Measurements from ENCODE around the gene CDH23. TPM values are rescaled to one million over a fixed set of nuclear protein-coding genes. Genes with fewer than 3 reads are reported as not detected.

Gene CDH23
- polyA plus RNA-seq, 1 donor (not counting 4 experiments of a cell fraction or from before 2014, with no cell fraction given): 0.01 TPM

DNA sequence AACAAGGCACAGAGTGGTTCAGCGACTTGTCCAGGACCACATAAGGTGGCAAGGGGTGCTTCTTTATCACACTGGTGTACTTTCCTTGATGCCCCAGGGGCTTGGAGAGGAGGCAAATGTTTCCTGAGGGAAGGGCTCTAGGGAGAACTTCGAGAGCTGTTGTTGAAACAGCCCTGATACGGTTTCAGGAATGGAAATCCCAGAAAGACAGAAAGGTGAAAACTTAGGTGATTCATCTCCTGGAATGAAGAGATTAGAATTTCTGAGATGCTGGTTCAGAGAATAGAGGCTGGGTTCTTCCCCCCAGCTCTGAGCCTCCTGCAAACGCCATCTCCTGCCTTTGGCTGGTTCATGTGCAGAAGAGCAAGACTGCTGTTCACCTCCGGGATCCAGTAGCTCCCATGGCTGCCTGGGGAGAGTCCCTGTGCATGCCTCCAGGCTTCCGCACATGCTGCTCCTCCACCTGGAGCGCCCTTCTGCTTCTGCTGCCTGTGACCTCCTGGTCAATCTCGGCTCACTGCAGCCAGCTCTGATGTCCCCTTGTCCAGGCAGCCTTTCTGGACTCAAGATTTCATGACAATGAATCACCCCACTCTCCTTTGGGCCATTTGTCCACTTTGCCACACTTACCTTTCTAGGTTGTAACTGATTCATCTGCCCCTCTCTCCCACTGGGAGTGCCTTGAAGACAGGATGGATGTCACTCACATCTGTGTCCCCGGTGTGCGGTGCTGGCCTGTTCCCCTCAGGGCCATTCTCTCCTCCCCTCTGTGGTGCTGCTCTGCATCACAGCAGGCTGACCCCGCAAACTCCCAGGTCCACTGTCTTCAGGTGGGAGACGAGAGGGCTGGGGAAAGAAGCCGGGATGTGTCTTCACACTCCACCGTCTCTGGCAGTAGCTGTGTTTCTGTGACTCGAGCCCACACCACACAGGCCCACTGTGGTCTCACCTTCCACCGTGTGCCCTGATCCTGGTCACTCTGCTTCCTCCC lies 3.6 kb upstream of the CDH23 start:
- TF ChIP-seq, protein P1, sequence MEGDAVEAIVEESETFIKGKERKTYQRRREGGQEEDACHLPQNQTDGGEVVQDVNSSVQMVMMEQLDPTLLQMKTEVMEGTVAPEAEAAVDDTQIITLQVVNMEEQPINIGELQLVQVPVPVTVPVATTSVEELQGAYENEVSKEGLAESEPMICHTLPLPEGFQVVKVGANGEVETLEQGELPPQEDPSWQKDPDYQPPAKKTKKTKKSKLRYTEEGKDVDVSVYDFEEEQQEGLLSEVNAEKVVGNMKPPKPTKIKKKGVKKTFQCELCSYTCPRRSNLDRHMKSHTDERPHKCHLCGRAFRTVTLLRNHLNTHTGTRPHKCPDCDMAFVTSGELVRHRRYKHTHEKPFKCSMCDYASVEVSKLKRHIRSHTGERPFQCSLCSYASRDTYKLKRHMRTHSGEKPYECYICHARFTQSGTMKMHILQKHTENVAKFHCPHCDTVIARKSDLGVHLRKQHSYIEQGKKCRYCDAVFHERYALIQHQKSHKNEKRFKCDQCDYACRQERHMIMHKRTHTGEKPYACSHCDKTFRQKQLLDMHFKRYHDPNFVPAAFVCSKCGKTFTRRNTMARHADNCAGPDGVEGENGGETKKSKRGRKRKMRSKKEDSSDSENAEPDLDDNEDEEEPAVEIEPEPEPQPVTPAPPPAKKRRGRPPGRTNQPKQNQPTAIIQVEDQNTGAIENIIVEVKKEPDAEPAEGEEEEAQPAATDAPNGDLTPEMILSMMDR (optimal IDR thresholded peaks at IDR 0.05 in 1 of 3, IDR thresholded peaks at IDR 0.05 in 1 of 3, conservative IDR thresholded peaks at IDR 0.05 in 1 of 3; ENCODE audit: extremely low read depth in 1 of 3, insufficient read depth in 2 of 3, low read length in 3 of 3): no peak
- TF ChIP-seq EZH2 (IDR thresholded peaks at IDR 0.05; ENCODE audit: low read length): no peak
- Histone ChIP-seq H3K4me2 (ENCODE audit: control insufficient read depth, extremely low read depth, insufficient read depth, low read depth, low read length) (no peak overlapping the region), H3K36me3 (ENCODE audit: control insufficient read depth in 2 of 2, extremely low read depth in 1 of 2, insufficient read depth in 2 of 2, low read length in 2 of 2) (no peaks in the 10 kb centered on the region), H3K79me2 (ENCODE audit: control insufficient read depth, insufficient read depth, low read length) (no peaks in the 10 kb centered on the region), H3K9ac (ENCODE audit: control insufficient read depth, extremely low read depth, insufficient read depth, low read length) (no peak overlapping the region), H3K4me3 (ENCODE audit: control insufficient read depth in 2 of 3, extremely low read depth in 1 of 3, insufficient read depth in 2 of 3, low read depth in 1 of 3, low read length in 3 of 3) (no peak overlapping the region), H3K9me3 (ENCODE audit: control insufficient read depth, low read depth, low read length) (no peaks in the 10 kb centered on the region), H3K27ac (ENCODE audit: control insufficient read depth, insufficient read depth, low read length) (no peak overlapping the region), H3K27me3 (ENCODE audit: control insufficient read depth, extremely low read depth, insufficient read depth, low read length) (peaks cover 78% of the 10 kb centered on the region), H4K20me1 (ENCODE audit: control insufficient read depth, extremely low read depth, insufficient read depth, low read length) (no peaks in the 10 kb centered on the region), H3K9me1 (ENCODE audit: control insufficient read depth, extremely low read depth, insufficient read depth, low read length) (no peaks in the 10 kb centered on the region), H3K4me1 (ENCODE audit: control insufficient read depth, extremely low read depth, insufficient read depth, low read length) (no peaks in the 10 kb centered on the region), H2AFZ (ENCODE audit: control insufficient read depth, low read length) (no peak overlapping the region)
- no peak for DNase-seq (ENCODE audit: low read depth, low spot score)
- dilution Hi-C loops (cut with MboI; ENCODE audit: extremely low pct_ligation_motif_present, low sequenced_read_pairs): no loop called here
- FAIRE-seq: no peak

GRCh38 chr10:71393841-71394475 lies 2.8 kb upstream of the CDH23 start:
- Histone ChIP-seq H3K79me2 (ENCODE audit: control insufficient read depth, insufficient read depth, low read length) (no peaks in the 10 kb centered on the region), H2AFZ (ENCODE audit: control insufficient read depth, low read length) (no peak overlapping the region), H3K36me3 (ENCODE audit: control insufficient read depth in 2 of 2, extremely low read depth in 1 of 2, insufficient read depth in 2 of 2, low read length in 2 of 2) (no peaks in the 10 kb centered on the region), H3K4me3 (ENCODE audit: control insufficient read depth in 2 of 3, extremely low read depth in 1 of 3, insufficient read depth in 2 of 3, low read depth in 1 of 3, low read length in 3 of 3) (no peak overlapping the region), H4K20me1 (ENCODE audit: control insufficient read depth, extremely low read depth, insufficient read depth, low read length) (no peaks in the 10 kb centered on the region), H3K9me1 (ENCODE audit: control insufficient read depth, extremely low read depth, insufficient read depth, low read length) (no peaks in the 10 kb centered on the region), H3K4me2 (ENCODE audit: control insufficient read depth, extremely low read depth, insufficient read depth, low read depth, low read length) (no peak overlapping the region), H3K27me3 (ENCODE audit: control insufficient read depth, extremely low read depth, insufficient read depth, low read length) (peaks cover 82% of the 10 kb centered on the region), H3K9ac (ENCODE audit: control insufficient read depth, extremely low read depth, insufficient read depth, low read length) (no peak overlapping the region), H3K27ac (ENCODE audit: control insufficient read depth, insufficient read depth, low read length) (no peak overlapping the region), H3K9me3 (ENCODE audit: control insufficient read depth, low read depth, low read length) (no peaks in the 10 kb centered on the region), H3K4me1 (ENCODE audit: control insufficient read depth, extremely low read depth, insufficient read depth, low read length) (no peaks in the 10 kb centered on the region)
- dilution Hi-C loops (cut with MboI; ENCODE audit: extremely low pct_ligation_motif_present, low sequenced_read_pairs): no loop called here
- FAIRE-seq (no peak), DNase-seq (ENCODE audit: low read depth, low spot score) (no peak)
- TF ChIP-seq EZH2 (IDR thresholded peaks at IDR 0.05; ENCODE audit: low read length): peak; percentile 26
- TF ChIP-seq, protein P1 (optimal IDR thresholded peaks at IDR 0.05 in 1 of 3, IDR thresholded peaks at IDR 0.05 in 1 of 3, conservative IDR thresholded peaks at IDR 0.05 in 1 of 3; ENCODE audit: extremely low read depth in 1 of 3, insufficient read depth in 2 of 3, low read length in 3 of 3): no peak
